Spleen (tissue), 7 donors: ENCODE measurements around the gene KCNJ12.
"Not testable (repeated sequence)": the region's sequence is repeated elsewhere in the genome, so short reads cannot be mapped to it uniquely, and the experiment has no call there.

Experiments
- CTCF ChIP-seq, 11 experiments: fragments of 200-600 bp in 7 of 11; fragments of 450-650 bp in 4 of 11; sonication (generic) in 4 of 11; IDR thresholded peaks in 8 of 11; conservative IDR thresholded peaks in 3 of 11; 1 replicate in 7 of 11; 2 replicates in 4 of 11; pipeline versions ENCODE4 v1.4.0 to v1.8.0; 2016 to 2021; ENCODE audit warnings: antibody characterized with exemption in 11 of 11, inconsistent platforms in 4 of 11, mild to moderate bottlenecking in 1 of 11
- POLR2A ChIP-seq, 3 donors: fragments of 450-650 bp; IDR thresholded peaks; one replicate each; pipeline ENCODE4 v1.5.1; 2017; ENCODE audit warnings: antibody characterized with exemption in 3 of 3, mild to moderate bottlenecking in 1 of 3
- POLR2AphosphoS5 ChIP-seq, 3 donors: sonication (generic); formaldehyde crosslinking; IDR thresholded peaks; one replicate each; pipeline ENCODE4 v1.5.1; 2017; ENCODE audit warnings: antibody characterized with exemption in 3 of 3
- donor health status: DM: no; HTN: no; CAD: no; lungs with moderate emphysema.
- donor health status: DM: no; HTN: no; CAD: no.
- donor health status: DM: no; HTN: no; CAD: no.

GRCh38 chr17:21404956-21405731 lies 29.0 kb downstream of the KCNJ12 start:
- TF ChIP-seq CTCF (IDR thresholded peaks at IDR 0.05 in 8 of 11, conservative IDR thresholded peaks at IDR 0.05 in 3 of 11); POLR2A (IDR thresholded peaks at IDR 0.05): not testable (repeated sequence)
- TF ChIP-seq POLR2AphosphoS5 (IDR thresholded peaks at IDR 0.05) = peak; percentile 52 to 67 (median 67)
